SK-N-SH treated with all-trans-retinoic acid at 6 μM for 48 hours (cell line): ENCODE data around the gene AP3S2.

Experiments used
- ATAC-seq: fragments of 200-7000 bp; cut with Tn5 transposase; 3 replicates; pipeline ENCODE4 v1.9.1; 2020; ENCODE audit warnings: mild to moderate bottlenecking, moderate library complexity
- ARNTL ChIP-seq: fragments of 450-650 bp; formaldehyde crosslinking; IDR thresholded peaks from 2 replicates; pipeline ENCODE4 v1.5.0; 2020; ENCODE audit warnings: low read depth, mild to moderate bottlenecking, moderate library complexity, borderline replicate concordance
- BACH2 ChIP-seq: fragments of 250-450 bp; sonication (Bioruptor Pico); IDR thresholded peaks from 2 replicates; pipeline ENCODE4 v1.9.0; 2021; ENCODE audit warnings: mild to moderate bottlenecking, borderline replicate concordance
- CSDC2 ChIP-seq: fragments of 250-450 bp; sonication (Bioruptor Pico); IDR thresholded peaks from 2 replicates; pipeline ENCODE4 v1.5.0; 2020; ENCODE audit warnings: mild to moderate bottlenecking, moderate library complexity
- ESRRG ChIP-seq: fragments of 250-450 bp; sonication (Bioruptor Pico); IDR thresholded peaks from 2 replicates; pipeline ENCODE4 v1.6.1; 2021; ENCODE audit warnings: mild to moderate bottlenecking
- GLIS3 ChIP-seq: fragments of 250-450 bp; sonication (Bioruptor Pico); IDR thresholded peaks from 2 replicates; pipeline ENCODE4 v1.5.0; 2020; ENCODE audit warnings: mild to moderate bottlenecking, moderate library complexity
- ISL1 ChIP-seq: fragments of 250-450 bp; sonication (Bioruptor Pico); IDR thresholded peaks from 2 replicates; pipeline ENCODE4 v2.1.2; 2022; ENCODE audit warnings: mild to moderate bottlenecking, moderate library complexity
- OSR1 ChIP-seq: fragments of 250-450 bp; sonication (Bioruptor Pico); IDR thresholded peaks from 2 replicates; pipeline ENCODE4 v1.8.0; 2022; ENCODE audit warnings: moderate library complexity, mild to moderate bottlenecking, inconsistent platforms
- POU6F1 ChIP-seq: fragments of 250-450 bp; sonication (Bioruptor Pico); IDR thresholded peaks from 2 replicates; pipeline ENCODE4 v1.8.0; 2021; ENCODE audit warnings: low read depth, mild to moderate bottlenecking, moderate library complexity, borderline replicate concordance
- PPARA ChIP-seq: fragments of 250-450 bp; sonication (Bioruptor Pico); IDR thresholded peaks from 2 replicates; pipeline ENCODE4 v1.5.0; 2020; ENCODE audit warnings: mild to moderate bottlenecking, borderline replicate concordance
- RARB ChIP-seq: fragments of 250-450 bp; sonication (Bioruptor Pico); IDR thresholded peaks from 2 replicates; pipeline ENCODE4 v1.8.0; 2021; ENCODE audit warnings: mild to moderate bottlenecking, moderate library complexity
- SNAI2 ChIP-seq: fragments of 250-450 bp; sonication (Bioruptor Pico); IDR thresholded peaks from 2 replicates; pipeline ENCODE4 v1.5.0; 2020; ENCODE audit warnings: mild to moderate bottlenecking, moderate library complexity
- TCF4 ChIP-seq: fragments of 250-450 bp; sonication (Bioruptor Pico); IDR thresholded peaks from 2 replicates; pipeline ENCODE4 v1.8.0; 2021; ENCODE audit warnings: mild to moderate bottlenecking, moderate library complexity, borderline replicate concordance
- TOX ChIP-seq: fragments of 250-450 bp; sonication (Bioruptor Pico); IDR thresholded peaks from 2 replicates; pipeline ENCODE4 v1.8.0; 2021; ENCODE audit warnings: mild to moderate bottlenecking, moderate library complexity, borderline replicate concordance
- ZC3H10 ChIP-seq: fragments of 250-450 bp; sonication (Bioruptor Pico); IDR thresholded peaks from 2 replicates; pipeline ENCODE4 v1.5.1; 2021; ENCODE audit warnings: mild to moderate bottlenecking, moderate library complexity
- ZFP3 ChIP-seq: fragments of 250-450 bp; sonication (Bioruptor Pico); IDR thresholded peaks from 2 replicates; pipeline ENCODE4 v1.5.0; 2020; ENCODE audit warnings: mild to moderate bottlenecking, moderate library complexity
- ZFP30 ChIP-seq: fragments of 450-650 bp; formaldehyde crosslinking; IDR thresholded peaks from 2 replicates; pipeline ENCODE4 v1.5.0; 2022; ENCODE audit warnings: mild to moderate bottlenecking, moderate library complexity
- ZNF565 ChIP-seq: fragments of 450-650 bp; formaldehyde crosslinking; conservative IDR thresholded peaks from 2 replicates; pipeline ENCODE4 v1.5.0; 2020; ENCODE audit warnings: low read depth, mild to moderate bottlenecking, moderate library complexity
- ZNF70 ChIP-seq: fragments of 450-650 bp; formaldehyde crosslinking; IDR thresholded peaks from 2 replicates; pipeline ENCODE4 v1.5.0; 2020; ENCODE audit warnings: mild to moderate bottlenecking, moderate library complexity
- ZNF8 ChIP-seq: fragments of 450-650 bp; formaldehyde crosslinking; IDR thresholded peaks from 2 replicates; pipeline ENCODE4 v1.5.0; 2020; ENCODE audit warnings: mild to moderate bottlenecking, moderate library complexity
- TF ChIP-seq, protein P1 (sequence below): fragments of 250-450 bp; sonication (Bioruptor Pico); IDR thresholded peaks from 2 replicates; pipeline ENCODE4 v1.8.0; 2020; ENCODE audit warnings: mild to moderate bottlenecking, moderate library complexity, borderline replicate concordance
- TF ChIP-seq, protein P2 (sequence below): fragments of 250-450 bp; sonication (Bioruptor Pico); IDR thresholded peaks from 2 replicates; pipeline ENCODE4 v1.5.0; 2020; ENCODE audit warnings: mild to moderate bottlenecking, moderate library complexity
- TF ChIP-seq, protein P3 (sequence below): fragments of 250-450 bp; sonication (Bioruptor Pico); IDR thresholded peaks from 2 replicates; pipeline ENCODE4 v1.5.1; 2020; ENCODE audit warnings: low read depth, mild to moderate bottlenecking, moderate library complexity

Gene AP3S2

DNA sequence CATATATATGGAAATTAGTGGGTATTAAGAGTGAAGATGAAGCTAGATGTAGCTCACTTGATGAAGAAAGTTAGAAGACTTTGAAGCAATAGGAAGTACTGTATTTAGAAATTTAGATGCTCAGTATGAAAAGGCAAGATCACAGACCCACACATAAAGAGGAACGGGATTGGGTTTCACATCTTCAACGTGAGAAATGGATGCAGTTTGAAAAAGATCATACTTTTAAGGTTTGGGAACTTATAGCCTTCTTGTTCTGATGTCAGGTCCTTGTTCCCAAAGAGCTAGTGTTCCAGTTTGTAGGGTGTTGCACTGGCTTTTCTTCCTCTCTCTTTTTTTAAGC is 16.7 kb downstream of the AP3S2 start:
- TF ChIP-seq TCF4 (no peak), ARNTL (CRISPR knock-in tag) (no peak), RARB (no peak), CSDC2 (CRISPR knock-in tag) (no peak), GLIS3 (CRISPR knock-in tag) (no peak), ZFP30 (CRISPR knock-in tag) (no peak), BACH2 (CRISPR knock-in tag) (no peak), ZNF8 (CRISPR knock-in tag) (no peak)
- TF ChIP-seq, protein P1, sequence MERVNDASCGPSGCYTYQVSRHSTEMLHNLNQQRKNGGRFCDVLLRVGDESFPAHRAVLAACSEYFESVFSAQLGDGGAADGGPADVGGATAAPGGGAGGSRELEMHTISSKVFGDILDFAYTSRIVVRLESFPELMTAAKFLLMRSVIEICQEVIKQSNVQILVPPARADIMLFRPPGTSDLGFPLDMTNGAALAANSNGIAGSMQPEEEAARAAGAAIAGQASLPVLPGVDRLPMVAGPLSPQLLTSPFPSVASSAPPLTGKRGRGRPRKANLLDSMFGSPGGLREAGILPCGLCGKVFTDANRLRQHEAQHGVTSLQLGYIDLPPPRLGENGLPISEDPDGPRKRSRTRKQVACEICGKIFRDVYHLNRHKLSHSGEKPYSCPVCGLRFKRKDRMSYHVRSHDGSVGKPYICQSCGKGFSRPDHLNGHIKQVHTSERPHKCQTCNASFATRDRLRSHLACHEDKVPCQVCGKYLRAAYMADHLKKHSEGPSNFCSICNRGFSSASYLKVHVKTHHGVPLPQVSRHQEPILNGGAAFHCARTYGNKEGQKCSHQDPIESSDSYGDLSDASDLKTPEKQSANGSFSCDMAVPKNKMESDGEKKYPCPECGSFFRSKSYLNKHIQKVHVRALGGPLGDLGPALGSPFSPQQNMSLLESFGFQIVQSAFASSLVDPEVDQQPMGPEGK (CRISPR knock-in tag), result no peak
- TF ChIP-seq, protein P2, sequence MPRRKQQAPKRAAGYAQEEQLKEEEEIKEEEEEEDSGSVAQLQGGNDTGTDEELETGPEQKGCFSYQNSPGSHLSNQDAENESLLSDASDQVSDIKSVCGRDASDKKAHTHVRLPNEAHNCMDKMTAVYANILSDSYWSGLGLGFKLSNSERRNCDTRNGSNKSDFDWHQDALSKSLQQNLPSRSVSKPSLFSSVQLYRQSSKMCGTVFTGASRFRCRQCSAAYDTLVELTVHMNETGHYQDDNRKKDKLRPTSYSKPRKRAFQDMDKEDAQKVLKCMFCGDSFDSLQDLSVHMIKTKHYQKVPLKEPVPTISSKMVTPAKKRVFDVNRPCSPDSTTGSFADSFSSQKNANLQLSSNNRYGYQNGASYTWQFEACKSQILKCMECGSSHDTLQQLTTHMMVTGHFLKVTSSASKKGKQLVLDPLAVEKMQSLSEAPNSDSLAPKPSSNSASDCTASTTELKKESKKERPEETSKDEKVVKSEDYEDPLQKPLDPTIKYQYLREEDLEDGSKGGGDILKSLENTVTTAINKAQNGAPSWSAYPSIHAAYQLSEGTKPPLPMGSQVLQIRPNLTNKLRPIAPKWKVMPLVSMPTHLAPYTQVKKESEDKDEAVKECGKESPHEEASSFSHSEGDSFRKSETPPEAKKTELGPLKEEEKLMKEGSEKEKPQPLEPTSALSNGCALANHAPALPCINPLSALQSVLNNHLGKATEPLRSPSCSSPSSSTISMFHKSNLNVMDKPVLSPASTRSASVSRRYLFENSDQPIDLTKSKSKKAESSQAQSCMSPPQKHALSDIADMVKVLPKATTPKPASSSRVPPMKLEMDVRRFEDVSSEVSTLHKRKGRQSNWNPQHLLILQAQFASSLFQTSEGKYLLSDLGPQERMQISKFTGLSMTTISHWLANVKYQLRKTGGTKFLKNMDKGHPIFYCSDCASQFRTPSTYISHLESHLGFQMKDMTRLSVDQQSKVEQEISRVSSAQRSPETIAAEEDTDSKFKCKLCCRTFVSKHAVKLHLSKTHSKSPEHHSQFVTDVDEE (CRISPR knock-in tag), result no peak
- ATAC-seq, result no peak

- ATAC-seq, result no peak
- TF ChIP-seq, protein P1 (CRISPR knock-in tag), result no peak
- TF ChIP-seq ZNF8 (CRISPR knock-in tag) (no peak), TOX (CRISPR knock-in tag) (no peak), CSDC2 (CRISPR knock-in tag) (no peak), ESRRG (no peak), BACH2 (CRISPR knock-in tag) (no peak), ZC3H10 (CRISPR knock-in tag) (no peak), ARNTL (CRISPR knock-in tag) (no peak), PPARA (CRISPR knock-in tag) (no peak), RARB (no peak), TCF4 (no peak), POU6F1 (CRISPR knock-in tag) (no peak), ZFP3 (no peak)
- TF ChIP-seq, protein P2 (CRISPR knock-in tag), result no peak
Measured at GRCh38 chr15:89876396-89877082, 17.3 kb downstream of the AP3S2 start.

DNA sequence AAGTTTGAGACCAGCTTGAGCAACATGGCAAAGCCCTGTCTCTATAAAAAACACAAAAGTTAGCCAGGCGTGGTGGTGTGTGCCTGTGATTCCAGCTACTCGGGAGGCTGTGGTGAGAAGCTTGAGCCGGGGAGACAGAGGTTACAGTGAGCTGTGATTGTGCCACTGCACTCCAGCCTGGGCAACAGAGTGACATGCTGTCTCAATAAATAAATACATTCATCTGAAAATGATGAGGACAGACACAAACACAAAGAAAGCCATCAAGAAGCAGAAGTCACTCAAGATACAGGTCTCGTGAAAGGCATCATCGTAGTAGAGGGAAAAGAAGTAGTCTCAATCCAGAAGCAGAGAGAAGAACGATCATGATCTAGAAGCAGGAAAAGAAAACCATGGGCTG is 18.1 kb downstream of the AP3S2 start:
- no peak for ATAC-seq

More for the DNA sequence above, 18.1 kb downstream of the AP3S2 start:
- no peak for TF ChIP-seq ZNF565 (CRISPR knock-in tag)
- TF ChIP-seq PPARA (CRISPR knock-in tag), result no peak
- no peak for TF ChIP-seq ZNF8 (CRISPR knock-in tag)
- TF ChIP-seq ZFP30 (CRISPR knock-in tag), result no peak
- TF ChIP-seq SNAI2, result no peak
- TF ChIP-seq ZNF70, result no peak
- TF ChIP-seq OSR1 (CRISPR knock-in tag), result no peak
- TF ChIP-seq POU6F1 (CRISPR knock-in tag), result no peak
- TF ChIP-seq, protein P3, sequence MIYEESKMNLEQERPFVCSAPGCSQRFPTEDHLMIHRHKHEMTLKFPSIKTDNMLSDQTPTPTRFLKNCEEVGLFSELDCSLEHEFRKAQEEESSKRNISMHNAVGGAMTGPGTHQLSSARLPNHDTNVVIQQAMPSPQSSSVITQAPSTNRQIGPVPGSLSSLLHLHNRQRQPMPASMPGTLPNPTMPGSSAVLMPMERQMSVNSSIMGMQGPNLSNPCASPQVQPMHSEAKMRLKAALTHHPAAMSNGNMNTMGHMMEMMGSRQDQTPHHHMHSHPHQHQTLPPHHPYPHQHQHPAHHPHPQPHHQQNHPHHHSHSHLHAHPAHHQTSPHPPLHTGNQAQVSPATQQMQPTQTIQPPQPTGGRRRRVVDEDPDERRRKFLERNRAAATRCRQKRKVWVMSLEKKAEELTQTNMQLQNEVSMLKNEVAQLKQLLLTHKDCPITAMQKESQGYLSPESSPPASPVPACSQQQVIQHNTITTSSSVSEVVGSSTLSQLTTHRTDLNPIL, result no peak
- TF ChIP-seq ISL1 (CRISPR knock-in tag), result no peak
- TF ChIP-seq ESRRG, result no peak
